OCI-LY1 (cell line): ENCODE data around the gene DYNLT4.

ENCODE experiments used
- CTCF ChIP-seq: fragments of 200-600 bp; sonication (generic), shearing (Covaris generic); IDR thresholded peaks from 2 replicates; pipeline ENCODE4 v1.5.1; 2017; ENCODE audit warnings: mild to moderate bottlenecking, antibody characterized with exemption, low read length, moderate library complexity, mixed read lengths
- EZH2 ChIP-seq: fragments of 200-600 bp; sonication (generic), shearing (Covaris generic); IDR thresholded peaks from 2 replicates; pipeline ENCODE4 v1.8.0; 2017; ENCODE audit warnings: borderline replicate concordance, mixed run types, mild to moderate bottlenecking, antibody characterized with exemption, low read length, moderate library complexity, mixed read lengths

GRCh38 chr1:44775078-44775929, 31.8 kb downstream of the DYNLT4 start, which contains the start of gene RPS8:
- TF ChIP-seq EZH2 (no peak), CTCF (no peak)
